RWPE1 (cell line): Measurements from ENCODE around the gene RAD54L2.

Experiments
- CTCF ChIA-PET: fragments of 350-600 bp; sonication (Branson Sonifier 250); formaldehyde crosslinking; extraction: SDS; loops from one replicate; lab custom pipeline; 2021; lab: Yijun Ruan, JAX
- POLR2A ChIA-PET: fragments of 400-600 bp; formaldehyde crosslinking; extraction: SDS; loops from one replicate; lab custom pipeline; 2020; ENCODE audit warnings: antibody characterized with exemption; ENCODE audit not compliant: low non-redundant PET; lab: Yijun Ruan, JAX
- DNase-seq: peaks from one replicate; pipeline ENCODE4 v3.0.0; 2012; ENCODE audit warnings: low spot score
- H3K27ac ChIP-seq: fragments of 450-650 bp; 2 replicates; pipeline ENCODE4 v1.5.1; 2017
- CTCF ChIP-seq: fragments of 450-650 bp; conservative IDR thresholded peaks from 2 replicates; pipeline ENCODE4 v1.5.1; 2017; ENCODE audit warnings: low read depth, mild to moderate bottlenecking

RAD54L2 gene

GRCh38 chr3:51544011-51544775 lies 5.7 kb downstream of the RAD54L2 start:
- ChIA-PET POLR2A (no interaction called here), CTCF (no interaction called here)
- no peak overlapping the region for H3K27ac ChIP-seq
- no peak for DNase-seq
- TF ChIP-seq CTCF = no peak

GRCh38 chr3:51547274-51547673 lies 8.8 kb downstream of the RAD54L2 start:
- DNase-seq = no peak
- CTCF ChIA-PET = no interaction called here
- POLR2A ChIA-PET = no interaction called here
- TF ChIP-seq CTCF = no peak
- H3K27ac ChIP-seq = no peak overlapping the region

GRCh38 chr3:51549311-51549710 lies 10.8 kb downstream of the RAD54L2 start:
- H3K27ac ChIP-seq = no peak overlapping the region
- DNase-seq = no peak
- no peak for TF ChIP-seq CTCF
- POLR2A ChIA-PET = interaction anchor here (0.7 kb wide), 1 partner anchor 43 kb away, joined by 6 read pairs; no protein-coding TSS in a partner anchor
- CTCF ChIA-PET = no interaction called here

GRCh38 chr3:51550080-51550819 lies 11.7 kb downstream of the RAD54L2 start:
- no peak overlapping the region for H3K27ac ChIP-seq
- ChIA-PET POLR2A (no interaction called here), CTCF (no interaction called here)
- TF ChIP-seq CTCF = no peak
- DNase-seq = no peak

- H3K27ac ChIP-seq = no peak overlapping the region
- no peak for DNase-seq
- TF ChIP-seq CTCF = no peak
- CTCF ChIA-PET = no interaction called here
- POLR2A ChIA-PET = no interaction called here
Measured at GRCh38 chr3:51557993-51558392, 19.5 kb downstream of the RAD54L2 start.

- no peak for TF ChIP-seq CTCF
- ChIA-PET POLR2A (no interaction called here), CTCF (no interaction called here)
- DNase-seq = no peak
- H3K27ac ChIP-seq = no peak overlapping the region
Measured at GRCh38 chr3:51559411-51559888, 20.9 kb downstream of the RAD54L2 start.
